ENCODE results near the gene SLC8B1.

Gene SLC8B1

DNA sequence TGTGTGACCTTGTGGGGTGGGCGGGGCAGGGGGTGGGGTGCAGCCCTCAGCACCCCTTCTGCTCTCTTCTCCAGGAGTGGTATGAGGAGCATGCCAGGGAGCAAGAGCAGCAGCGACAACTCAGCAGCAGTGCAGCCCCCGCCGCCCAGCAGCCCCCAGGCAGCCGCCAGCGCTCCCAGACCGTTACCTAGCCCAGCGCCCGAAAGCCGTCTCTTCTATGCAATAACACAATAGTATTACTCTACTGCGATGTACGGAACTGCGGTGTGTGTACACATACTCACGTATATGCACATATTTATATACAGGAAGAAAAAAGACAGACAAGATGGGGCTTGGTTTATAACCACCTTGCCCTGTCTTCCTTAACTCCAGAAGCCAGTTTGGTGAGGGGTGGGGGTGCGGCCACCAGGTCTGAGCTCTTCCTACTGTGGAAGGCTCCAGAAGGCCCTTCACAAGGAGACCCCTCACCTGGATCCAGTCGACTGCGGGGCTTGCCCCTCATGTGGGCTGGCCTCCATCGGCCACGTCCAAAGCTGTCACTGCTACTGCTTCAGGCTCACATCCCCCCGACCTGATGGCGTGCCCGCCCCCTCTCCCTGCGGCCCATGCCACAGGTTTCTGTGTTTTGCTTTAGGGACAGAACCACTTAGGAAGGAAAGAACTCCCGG is 38.9 kb downstream of the SLC8B1 start:
- no peak for DNase-seq (ENCODE audit: low spot score)

DNA sequence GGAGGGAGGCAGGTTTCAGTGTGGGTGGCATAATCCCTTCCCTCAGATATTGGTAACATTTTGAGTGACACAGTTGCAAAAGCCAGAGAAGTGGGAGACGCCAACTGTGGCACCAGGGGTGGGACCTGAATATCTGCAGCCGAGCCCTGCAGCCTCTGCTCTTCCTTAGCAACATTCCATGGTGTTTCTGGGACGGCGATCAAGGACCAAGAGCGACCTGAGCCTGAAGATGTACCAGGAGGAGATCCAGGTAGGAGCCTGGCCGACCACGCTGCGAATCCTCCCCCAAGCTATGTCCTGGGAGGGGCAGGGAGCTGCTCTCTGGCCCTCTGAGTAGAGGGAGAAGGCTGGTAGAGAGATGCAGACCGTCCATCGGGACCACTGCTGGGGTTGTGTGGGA is 41.8 kb downstream of the SLC8B1 start:
- no peak for DNase-seq (ENCODE audit: low spot score)

DNA sequence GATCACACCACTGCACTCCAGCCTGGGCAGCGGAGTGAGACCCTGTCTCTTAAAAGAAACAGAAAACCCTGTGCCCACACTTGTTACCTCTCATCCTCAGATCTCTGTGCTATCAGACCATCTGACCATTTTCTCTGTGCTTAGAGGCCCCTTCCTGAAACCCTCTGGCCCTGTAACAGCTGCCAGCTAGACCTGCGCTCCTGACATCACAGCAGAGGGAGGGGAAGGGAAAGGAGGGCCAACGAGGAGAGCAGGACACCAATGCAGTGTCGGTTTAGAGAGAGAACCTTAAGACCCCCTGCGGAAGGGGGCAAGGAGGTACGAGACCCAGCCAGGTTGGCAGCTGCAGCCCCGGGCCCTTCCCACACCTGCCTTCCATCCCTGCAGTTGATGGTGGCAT is 42.4 kb downstream of the SLC8B1 start:
- DNase-seq (ENCODE audit: low spot score), result no peak

DNA sequence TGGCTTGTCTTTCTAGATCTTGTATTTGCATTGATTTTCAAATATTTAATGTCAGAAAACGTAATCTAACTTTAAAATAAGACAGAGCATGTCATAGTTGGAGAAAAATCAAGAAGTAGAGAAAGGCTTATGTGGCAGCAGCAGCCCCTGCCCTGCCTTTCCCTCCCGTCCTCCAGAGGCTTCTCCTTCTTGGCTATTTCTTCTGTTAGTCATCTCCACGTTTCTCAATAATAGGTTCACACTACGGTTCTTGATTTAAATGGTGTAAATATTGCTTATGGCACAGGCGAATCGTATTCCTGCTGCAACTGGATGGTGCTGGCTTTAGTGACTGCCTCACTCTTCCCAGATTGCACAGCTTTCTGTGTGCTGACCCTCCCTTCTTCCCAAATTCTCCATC is 42.8 kb downstream of the SLC8B1 start:
- no peak for DNase-seq (ENCODE audit: low spot score)

DNA sequence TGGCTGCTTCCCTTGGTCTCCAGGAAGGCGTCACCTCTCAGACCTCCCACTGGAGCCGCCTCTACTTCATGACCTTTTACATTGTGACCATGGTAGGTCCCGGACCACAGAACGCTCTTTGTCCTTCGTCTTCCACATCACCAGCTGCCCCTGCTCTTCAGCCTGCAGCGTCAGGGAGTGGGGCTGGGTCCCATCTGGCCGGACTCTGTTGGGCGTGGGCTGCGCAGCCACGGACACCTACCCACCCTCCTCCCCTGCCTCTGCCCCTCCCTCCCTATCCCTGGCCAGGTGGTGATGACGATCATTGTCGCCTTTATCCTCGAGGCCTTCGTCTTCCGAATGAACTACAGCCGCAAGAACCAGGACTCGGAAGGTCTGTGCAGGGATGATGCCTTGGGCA is 43.3 kb downstream of the SLC8B1 start:
- no peak for DNase-seq (ENCODE audit: low spot score)

DNA sequence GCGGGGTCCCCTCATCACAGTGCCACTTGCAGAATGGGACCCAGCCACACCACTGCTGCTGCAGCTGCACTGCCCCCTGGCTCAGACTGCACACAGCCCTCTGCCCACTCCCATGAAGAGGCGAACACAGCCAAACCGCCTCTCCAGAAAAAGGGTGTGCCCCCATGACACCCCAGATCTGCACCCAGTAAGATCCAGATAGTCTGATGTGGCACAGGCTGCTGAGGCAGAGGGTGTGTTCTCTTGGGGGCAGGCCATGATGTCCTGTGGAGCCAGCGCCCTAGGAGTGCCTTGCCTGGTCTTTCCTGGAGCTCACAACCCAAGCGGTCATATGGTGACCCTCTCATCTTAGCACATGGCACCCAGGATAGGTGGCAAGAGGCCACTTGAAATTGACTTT is 44.4 kb downstream of the SLC8B1 start:
- no peak for DNase-seq (ENCODE audit: low spot score)

DNA sequence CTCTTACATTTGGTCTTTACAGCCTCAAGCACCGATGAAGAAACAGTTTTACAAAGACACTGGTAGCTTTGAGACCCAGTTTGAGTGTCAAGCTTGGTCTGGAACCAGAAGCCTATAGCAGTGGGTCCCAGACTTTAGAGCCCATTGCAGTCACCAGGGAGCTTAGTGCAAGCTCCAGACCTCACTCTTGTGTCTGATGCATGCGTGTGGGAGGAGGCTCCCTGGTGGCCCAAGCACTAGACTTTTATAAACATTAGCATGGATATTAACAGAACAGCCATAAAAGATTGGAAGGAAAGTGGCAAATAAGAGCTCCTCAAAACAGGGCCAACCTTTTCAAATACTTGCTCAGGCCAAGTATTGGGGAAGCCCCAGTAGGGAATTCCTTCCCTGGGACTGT is 45.5 kb downstream of the SLC8B1 start:
- no peak for DNase-seq (ENCODE audit: low spot score)

DNA sequence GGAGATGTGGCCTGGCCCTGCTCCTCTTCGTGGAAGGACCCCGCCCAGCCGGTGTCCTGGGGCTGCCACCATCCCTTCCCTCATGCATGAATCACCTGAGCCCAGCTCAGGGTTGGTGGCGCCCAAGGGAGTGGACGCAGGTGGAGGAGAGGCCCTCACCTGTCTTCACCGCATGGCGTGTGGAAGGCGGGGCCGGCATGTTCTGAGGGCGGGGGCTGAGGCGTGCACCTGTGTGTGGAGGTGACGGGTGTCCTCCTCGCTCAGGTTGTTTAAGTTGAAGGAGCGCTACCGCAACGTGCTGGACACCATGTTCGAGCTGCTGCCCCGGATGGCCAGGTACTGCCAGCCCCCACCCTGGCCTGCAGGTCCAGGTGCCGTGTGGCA is 47.0 kb downstream of the SLC8B1 start:
- DNase-seq (ENCODE audit: low spot score), result peak; percentile 16

DNA sequence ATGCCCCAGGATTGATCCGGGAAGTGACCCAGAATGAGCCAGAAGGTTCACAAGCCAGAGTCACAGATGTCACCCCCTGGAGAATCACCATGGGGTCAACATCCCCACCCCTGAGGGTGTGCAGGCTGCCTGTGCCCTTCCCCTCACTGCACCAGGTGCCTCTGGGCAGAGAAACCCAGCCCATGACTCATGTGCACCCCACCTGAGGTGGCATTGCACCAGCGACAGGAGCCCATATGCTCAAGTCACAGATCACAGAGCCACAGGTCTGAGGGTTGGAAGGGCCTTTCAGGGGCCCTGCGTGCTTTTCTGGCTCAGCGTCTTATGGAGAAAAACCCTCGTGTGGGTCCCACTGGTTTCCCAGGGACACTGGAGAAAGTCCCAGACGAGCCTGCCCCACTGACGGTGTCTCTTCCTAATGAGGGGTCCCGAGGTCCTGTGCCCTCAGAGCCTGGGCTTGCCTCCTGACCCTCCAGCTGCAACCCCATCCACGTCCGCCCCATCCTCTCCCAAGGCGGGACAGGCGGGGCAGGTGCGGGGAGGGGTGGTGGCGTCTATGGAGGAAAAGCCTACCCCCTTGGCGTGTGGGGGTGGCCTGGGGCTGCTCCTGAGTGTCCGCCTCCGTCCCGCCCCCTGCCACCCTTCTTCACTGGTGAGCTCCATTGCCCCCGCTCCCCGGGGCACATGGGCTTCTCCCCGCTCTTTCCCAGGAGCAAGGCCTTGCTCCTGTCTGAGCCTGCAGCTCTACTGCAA is 47.6 kb downstream of the SLC8B1 start:
- DNase-seq (ENCODE audit: low spot score), result no peak

DNA sequence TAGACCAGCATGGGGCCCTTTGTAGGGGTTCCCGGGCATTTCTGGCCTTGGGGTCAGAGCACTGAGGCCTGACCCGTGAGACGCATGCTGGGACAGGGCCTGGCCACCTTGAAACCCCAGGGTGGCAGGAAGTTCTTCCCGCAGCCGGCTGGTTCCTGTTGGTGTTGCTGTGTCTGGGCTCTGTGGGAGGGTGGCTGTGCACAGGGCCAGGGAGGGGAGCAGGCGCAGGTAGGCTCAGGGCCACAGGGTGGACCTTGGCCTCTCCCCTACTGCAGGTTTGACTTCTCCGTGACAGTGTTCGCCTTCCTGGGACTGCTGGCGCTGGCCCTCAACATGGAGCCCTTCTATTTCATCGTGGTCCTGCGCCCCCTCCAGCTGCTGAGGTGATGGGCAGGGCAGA is 48.2 kb downstream of the SLC8B1 start:
- no peak for DNase-seq (ENCODE audit: low spot score)

DNA sequence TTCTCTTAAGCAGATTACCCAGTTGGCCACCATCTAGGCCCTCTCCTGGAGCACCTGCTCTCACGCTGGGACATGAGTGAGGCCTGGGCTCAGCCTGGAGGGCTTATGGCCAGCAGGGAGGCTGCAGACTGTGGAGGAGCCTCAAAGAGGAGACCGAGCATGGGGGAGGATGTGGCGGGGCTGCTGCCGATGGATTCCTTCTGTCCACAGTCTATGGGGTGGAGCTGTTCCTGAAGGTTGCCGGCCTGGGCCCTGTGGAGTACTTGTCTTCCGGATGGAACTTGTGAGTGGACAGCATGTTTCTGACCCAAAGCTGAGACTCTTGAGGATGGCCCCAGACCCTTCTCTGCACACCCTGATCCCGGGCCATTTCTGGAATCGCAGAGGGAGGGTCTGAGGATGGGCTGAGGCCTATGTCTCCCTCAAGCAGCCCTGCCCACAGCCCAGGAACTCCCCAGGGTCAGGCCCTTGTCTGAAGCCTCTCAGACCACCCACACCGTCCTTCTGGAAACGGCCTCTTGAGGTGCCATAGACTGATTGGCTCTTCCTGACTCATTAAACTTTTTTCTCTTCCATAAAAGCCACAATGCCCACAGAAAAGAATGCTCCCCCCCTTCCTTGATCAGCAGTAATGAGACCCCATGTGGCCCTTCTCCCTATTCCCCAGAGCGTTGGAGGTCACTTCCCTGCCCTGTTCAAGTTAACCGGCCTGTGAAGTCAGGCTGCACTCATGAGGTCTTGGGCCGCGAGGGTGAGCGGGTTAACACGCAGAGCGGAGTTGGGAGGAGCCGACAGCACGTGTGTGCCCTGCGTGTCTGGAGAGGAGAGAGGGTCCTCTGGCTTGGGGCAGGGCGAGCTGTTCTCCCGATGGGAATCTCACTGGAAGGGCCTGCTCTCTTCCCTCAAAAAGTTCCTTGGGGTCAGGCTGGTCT is 49.0 kb downstream of the SLC8B1 start:
- no peak for DNase-seq (ENCODE audit: low spot score)

DNA sequence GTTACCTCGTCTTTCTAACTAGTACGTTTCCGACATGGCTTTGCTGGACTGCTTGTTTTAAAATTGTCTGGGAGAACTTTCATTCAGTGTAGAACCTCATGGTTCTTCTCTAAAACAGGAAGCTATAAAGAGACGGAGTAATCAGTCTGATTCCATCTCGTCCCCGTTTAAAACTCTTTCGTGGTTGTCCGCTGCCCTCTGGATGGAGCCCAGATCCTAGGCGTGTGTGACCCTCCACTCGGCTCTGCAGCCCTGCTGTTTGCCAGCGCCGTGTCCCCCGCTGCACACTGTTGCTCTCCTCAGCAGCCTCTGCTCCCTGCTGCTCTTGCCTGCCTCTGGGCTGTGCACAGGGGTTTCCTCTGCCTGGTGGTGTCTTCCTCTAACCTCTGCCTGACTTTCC is 50.2 kb downstream of the SLC8B1 start:
- DNase-seq (ENCODE audit: low spot score), result no peak

DNA sequence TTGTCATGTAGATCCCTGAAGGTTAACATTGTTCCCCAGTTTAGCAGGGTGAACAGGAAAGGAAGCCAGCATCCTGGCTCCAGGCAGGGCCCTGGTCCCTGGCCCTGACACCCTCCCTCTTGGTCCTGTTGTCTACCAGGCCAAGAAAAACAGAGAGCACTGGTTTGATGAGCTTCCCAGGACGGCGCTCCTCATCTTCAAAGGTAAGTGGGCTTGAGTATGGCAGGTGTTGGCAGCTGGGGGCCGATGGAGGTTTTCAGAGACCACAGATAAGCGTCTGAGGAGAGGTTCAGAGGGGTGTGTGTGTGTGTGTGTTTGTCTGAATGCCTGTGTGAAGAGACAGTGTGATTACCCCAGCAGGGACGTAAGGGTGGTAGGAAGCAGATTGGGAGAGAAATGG is 56.3 kb downstream of the SLC8B1 start:
- no peak for DNase-seq (ENCODE audit: low spot score)

DNA sequence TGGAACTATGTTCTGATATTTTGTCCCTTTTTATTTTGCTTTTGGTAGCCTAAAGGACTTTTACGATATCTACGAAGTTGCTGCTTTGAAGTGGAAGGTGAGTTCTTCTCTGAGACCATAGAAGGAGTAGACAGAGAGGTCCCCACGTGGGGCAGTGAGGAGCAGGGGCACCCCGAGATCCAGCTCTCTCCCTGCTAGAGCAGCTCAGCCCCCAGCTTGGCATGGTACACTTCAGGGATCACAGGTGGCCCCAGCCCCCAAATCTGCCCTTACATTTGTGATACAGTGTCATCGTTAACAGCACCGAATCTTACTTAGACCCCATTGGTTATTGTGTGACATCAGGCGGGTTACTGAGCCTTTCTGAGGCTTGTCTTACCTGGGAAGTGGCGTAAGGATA is 56.8 kb downstream of the SLC8B1 start:
- no peak for DNase-seq (ENCODE audit: low spot score)

DNA sequence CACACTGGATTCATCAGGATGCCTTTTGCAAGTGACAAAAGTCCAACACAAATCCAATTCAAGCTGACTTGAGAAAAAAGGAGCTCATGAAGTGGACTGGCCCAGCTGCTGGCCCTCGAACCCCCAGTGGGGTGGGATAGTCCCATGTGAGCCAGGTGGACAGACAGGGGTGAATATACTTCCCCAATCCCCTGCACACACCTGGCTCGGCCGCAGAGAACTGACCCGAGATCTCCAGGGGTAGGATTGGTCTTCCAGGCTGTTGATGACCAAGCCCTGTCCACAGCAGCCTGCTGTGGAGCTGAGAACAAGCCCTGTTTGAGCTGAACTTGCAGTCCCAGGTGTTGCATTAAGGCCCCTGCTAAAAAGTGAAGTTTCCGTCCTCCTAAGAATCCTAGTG is 57.4 kb downstream of the SLC8B1 start:
- no peak for DNase-seq (ENCODE audit: low spot score)

DNA sequence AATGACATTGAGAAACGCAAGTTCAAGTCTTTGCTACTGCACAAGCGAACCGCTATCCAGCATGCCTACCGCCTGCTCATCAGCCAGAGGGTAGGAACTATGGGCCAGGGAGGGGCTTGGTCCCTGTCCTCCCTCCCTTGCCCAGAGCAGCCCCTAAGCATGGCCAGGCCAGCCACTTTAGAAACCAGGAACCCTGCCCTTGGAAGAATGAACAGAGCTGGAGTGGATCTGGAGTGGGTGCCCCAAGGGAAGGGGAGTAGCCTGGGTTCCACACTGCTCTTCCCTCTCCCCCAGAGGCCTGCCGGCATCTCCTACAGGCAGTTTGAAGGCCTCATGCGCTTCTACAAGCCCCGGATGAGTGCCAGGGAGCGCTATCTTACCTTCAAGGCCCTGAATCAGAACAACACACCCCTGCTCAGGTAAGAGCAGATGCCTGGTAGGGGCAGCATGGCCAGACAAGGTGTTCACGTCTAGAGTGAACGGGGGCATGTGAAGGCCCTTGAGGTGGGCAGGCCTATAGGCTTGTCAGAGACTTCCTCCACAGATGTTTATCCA is 57.9 kb downstream of the SLC8B1 start:
- DNase-seq (ENCODE audit: low spot score), result no peak

DNA sequence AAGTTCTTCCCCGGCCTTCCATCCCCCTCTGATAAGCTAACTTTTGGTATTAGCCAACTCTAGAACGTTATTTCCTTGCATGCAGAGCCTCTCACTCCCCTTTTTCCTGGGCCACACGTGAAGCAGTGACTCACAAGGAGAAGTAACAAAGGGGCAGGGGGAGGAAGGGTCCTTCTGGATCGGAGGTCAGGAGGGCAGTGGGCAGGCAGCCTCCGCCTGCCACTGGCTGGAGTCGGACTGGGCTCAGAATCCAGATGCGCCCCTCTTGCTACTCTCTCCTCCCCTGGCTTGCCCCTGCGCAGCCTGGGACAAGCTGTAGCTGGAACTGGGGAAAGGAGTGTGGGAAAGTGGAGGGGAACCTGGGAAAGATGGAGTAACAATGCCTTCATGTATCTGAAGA is 58.6 kb downstream of the SLC8B1 start:
- DNase-seq (ENCODE audit: low spot score), result no peak

DNA sequence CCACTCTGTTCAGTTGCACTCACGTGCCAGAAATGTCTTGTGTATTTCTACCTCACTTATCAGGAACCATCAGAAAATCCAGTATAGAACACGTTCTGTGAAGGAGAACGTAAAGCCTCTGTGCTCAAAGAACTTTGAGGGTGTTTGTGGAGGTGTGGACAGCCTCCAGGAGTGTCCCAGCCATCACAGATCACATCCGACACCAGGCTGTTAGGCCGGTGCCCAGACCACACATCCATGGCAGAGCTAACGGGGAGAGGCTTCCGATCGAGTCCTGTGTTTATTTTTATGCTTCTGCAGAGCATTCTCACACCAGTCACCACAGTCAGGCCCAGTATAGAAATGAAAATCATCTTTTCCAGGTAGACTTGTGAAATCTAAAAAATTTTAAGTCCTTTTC is 60.1 kb downstream of the SLC8B1 start:
- DNase-seq (ENCODE audit: low spot score), result no peak

DNA sequence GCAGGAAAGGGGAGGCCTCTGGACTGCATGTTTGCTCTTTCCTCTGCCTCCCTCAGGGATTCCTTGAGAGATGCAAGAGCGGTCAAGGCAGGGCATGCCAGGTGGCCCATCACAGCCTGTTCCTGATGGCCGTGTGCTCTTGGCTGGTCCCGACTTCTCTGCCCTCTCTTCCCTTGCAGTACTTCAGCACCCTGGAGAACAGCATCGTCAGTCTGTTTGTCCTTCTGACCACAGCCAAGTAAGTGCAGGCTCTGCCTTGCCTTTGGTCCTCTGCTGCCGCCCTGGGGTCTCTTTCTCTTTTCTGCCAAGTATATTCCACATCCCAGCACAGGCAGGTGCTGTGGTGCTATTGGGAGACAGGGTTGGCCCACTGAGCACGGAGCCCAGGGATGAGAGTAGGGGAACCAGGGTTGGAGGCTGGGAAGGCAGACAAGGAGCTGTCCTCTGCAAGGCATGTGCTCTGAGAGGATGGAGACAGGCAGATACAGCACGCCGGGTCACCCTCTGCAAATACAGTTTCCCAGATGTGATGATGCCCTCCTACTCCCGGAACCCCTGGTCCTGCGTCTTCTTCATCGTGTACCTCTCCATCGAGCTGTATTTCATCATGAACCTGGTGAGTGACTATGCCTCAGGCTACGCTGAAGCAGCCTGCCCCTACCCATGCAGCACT is 61.7 kb downstream of the SLC8B1 start:
- DNase-seq (ENCODE audit: low spot score), result no peak

DNA sequence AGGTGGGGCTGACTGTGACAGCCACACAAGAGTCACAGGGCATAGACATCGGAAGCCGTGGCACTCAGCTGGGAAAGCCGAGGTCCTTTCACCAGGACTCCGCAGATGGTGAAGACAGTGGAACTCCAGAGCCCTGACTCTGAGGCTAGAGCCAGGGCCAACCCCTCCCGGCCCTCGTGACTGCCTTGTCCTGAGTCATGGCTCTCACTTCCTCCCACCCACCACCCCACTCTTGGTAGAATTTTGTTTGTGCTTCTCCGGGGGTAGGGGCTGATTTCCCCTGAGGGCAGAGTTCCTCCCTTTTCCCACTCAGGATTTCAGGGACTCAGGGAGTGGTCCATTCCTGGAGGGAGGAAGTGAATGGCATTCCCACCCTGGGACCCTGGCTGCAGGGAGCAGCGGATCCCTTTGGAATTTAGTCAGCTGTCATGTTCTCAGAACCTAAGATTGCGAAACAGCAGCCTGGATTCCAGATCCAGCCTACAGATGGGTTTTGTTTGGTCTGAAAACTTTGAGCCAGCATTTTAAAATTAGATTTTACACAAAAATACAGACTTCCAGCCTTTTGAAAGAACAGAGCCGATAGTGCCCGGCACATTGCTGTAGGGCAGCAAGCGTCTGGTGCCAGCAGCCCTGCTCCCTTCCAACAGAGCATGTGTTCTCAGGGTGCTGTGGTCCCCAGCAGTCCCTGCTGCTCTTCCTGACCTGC is 62.9 kb downstream of the SLC8B1 start:
- no peak for DNase-seq (ENCODE audit: low spot score)

DNA sequence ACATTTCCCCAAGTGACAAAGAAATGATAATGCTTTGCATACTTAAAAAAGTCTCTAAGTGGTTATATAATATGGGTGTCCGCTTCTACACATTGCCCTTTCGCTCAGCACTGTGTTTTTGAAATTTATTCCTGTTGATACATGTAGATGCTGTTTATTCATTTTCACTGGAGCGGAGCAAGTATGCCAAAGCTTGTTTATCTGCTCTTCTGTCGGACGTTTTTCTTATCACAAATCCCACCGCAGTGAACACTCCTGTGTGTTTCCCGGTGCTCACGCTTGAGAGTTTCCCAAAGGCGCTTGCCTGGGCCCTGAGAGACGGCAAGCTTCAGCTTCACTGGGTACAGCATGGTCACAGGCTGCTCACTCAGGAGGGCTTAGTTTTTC is 63.5 kb downstream of the SLC8B1 start:
- no peak for DNase-seq (ENCODE audit: low spot score)

DNA sequence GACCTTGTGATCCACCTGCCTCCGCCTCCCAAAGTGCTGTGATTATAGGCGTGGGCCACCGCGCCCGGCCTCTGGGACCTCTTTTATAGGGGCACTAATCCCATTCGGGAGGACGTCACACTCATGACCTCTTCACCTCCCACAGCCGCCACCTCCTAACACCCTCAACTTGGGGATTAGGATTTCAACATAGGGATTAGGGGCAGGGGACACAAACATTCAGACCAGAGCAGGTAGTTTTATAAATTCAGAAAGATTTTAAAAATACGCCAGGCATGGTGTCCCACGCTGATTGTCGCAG is 64.2 kb downstream of the SLC8B1 start:
- no peak for DNase-seq (ENCODE audit: low spot score)
